Gastrocnemius medialis (tissue), 4 donors: ENCODE measurements around the gene SLX4. TPM values are rescaled to one million over a fixed set of nuclear protein-coding genes. Genes with fewer than 3 reads are reported as not detected.

ENCODE experiments used
- ATAC-seq, 2 donors: fragments of 150-250 bp; one replicate each; pipeline ENCODE4 v1.9.1; 2016
- DNase-seq, 2 donors: peaks; one replicate each; pipeline ENCODE4 v3.0.0-alpha.2; 2019
- H3K27ac ChIP-seq, 4 donors: fragments of 200-600 bp; sonication (generic); 1 replicate in 1 of 4; 2 replicates in 3 of 4; pipeline ENCODE4 v1.5.1; 2016 to 2018; ENCODE audit warnings: mild to moderate bottlenecking in 2 of 4, moderate library complexity in 1 of 4
- H3K27me3 ChIP-seq, 3 donors: fragments of 200-600 bp; sonication (generic) in 2 of 3; 1 replicate in 1 of 3; 2 replicates in 2 of 3; pipeline versions ENCODE4 v1.5.1 to v1.6.0; 2016 to 2019; ENCODE audit warnings: mild to moderate bottlenecking in 1 of 3, moderate library complexity in 1 of 3
- H3K36me3 ChIP-seq, 2 donors: fragments of 200-600 bp; sonication (generic) in 1 of 2; one replicate each; pipeline ENCODE4 v1.5.1; 2017 to 2018
- H3K4me1 ChIP-seq, 2 donors: fragments of 200-600 bp; sonication (generic) in 1 of 2; one replicate each; pipeline ENCODE4 v1.5.1; 2016 to 2017; ENCODE audit warnings: mild to moderate bottlenecking in 2 of 2
- H3K4me3 ChIP-seq, 4 donors: fragments of 200-600 bp; sonication (generic) in 3 of 4; 1 replicate in 1 of 4; 2 replicates in 3 of 4; pipeline ENCODE4 v1.5.1; 2016 to 2019; ENCODE audit warnings: mild to moderate bottlenecking in 2 of 4
- H3K9me3 ChIP-seq, 3 donors: fragments of 200-600 bp; sonication (generic) in 2 of 3; 1 replicate in 1 of 3; 2 replicates in 2 of 3; pipeline ENCODE4 v1.5.1; 2016 to 2019
- CTCF ChIP-seq, 5 experiments: fragments of 450-650 bp in 3 of 5; fragments of 200-600 bp in 2 of 5; sonication (generic) in 2 of 5; IDR thresholded peaks in 4 of 5; conservative IDR thresholded peaks in 1 of 5; 1 replicate in 4 of 5; 2 replicates in 1 of 5; pipeline ENCODE4 v1.5.1; 2016 to 2019; ENCODE audit warnings: antibody characterized with exemption in 5 of 5, mild to moderate bottlenecking in 3 of 5, moderate library complexity in 3 of 5
- POLR2A ChIP-seq, 2 donors: fragments of 450-650 bp; IDR thresholded peaks; one replicate each; pipeline ENCODE4 v1.6.1; 2017; ENCODE audit warnings: antibody characterized with exemption in 2 of 2, mild to moderate bottlenecking in 2 of 2, moderate library complexity in 2 of 2
- in situ Hi-C, 4 donors: fragments of 200-750 bp; cut with MboI; loops; one replicate each; pipeline versions ENCODE4 v1.15.0 to v1.8.0; 2017; ENCODE audit warnings: low sequenced_read_pairs in 4 of 4
- intact Hi-C: fragments of 100-400 bp; cut with DNase I; formaldehyde crosslinking; loops from one replicate; pipeline ENCODE4 v1.15.1; 2023; ENCODE audit warnings: low total_unique reads
- total RNA-seq, 4 donors: library from RNA; depleted of rRNA; stranded (reverse); fragments of >200 nt; gene quantifications; one replicate each; pipeline versions ENCODE4 v1.1.0 to v1.2.3, GENCODE V29; 2016

The SLX4 gene
- total RNA-seq, 4 donors from 2014 or later: 1.8 to 3.6 (median 2.8) TPM

DNA sequence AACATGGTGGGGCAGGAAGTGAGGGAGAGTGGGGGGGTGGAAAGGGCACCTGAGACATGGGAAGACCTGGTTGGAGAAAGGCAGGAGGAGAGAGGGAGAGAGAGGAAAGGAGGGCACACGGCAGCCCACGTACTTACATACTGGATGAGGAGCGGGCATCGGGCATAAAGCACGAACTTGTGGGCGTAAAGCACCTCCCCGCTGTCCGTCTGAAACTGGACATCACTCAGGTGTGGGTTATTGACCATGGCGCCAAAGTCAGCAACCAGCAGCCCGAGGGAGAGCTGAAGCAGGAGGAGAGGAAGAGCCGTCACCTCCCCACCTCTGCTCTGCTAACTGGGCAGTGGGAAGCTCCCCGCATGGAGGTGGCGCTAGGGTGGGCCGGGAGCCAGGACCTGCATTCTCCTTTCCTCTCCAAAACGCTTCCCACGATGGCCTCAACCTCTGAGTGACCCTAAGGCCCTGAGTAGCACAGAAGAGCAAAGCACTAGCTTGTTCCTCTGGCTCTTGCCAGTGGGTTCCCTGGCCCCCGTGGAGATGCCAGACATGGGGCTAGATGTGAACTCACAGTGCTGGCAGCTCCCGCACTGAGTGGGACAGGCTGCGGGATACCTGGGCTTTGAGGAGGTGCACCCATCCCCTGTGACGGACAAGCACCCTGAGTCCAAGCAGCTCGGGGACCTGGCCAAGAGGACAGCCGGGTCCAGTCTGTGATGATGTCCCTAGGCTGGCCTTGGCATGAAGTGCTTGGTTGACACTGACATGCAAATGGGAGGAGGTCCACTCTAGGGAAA lies 16.9 kb downstream of the SLX4 start:
- in situ Hi-C loops (no loop called here), intact Hi-C loops (no loop called here)
- H3K4me3 ChIP-seq: no peak overlapping the region
- no peak for ATAC-seq
- H3K36me3 ChIP-seq: peaks cover 0 to 29% of the 10 kb centered on the region in 2 donors
- TF ChIP-seq POLR2A (IDR thresholded peaks at IDR 0.05): no peak
- no peaks in the 10 kb centered on the region for H3K27me3 ChIP-seq
- H3K4me1 ChIP-seq: no peaks in the 10 kb centered on the region
- H3K27ac ChIP-seq: no peak overlapping the region
- no peak for DNase-seq
- H3K9me3 ChIP-seq: no peaks in the 10 kb centered on the region

DNA sequence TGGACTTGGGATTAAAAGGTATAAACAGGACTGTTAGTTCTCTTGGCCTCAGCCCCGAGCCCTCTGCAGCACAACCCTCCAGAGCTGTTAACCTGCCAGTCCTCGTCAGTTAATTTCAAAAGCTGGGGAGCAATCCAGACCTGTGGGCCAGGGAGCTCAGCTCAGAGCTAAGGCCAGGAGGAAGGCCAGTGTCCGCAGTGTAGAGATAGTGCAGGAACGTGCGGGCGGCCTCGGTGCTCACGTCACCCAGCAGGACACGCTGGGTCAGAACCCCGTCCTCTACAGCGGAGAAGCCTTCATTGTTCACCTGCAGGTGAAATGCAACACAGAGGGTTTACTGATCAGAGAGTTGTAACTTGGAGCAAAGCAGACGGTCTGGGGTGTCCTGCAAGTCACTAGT lies 18.8 kb downstream of the SLX4 start:
- Histone ChIP-seq H3K36me3 (peaks cover 0 to 31% of the 10 kb centered on the region in 2 donors), H3K27me3 (no peaks in the 10 kb centered on the region), H3K27ac (no peak overlapping the region), H3K4me1 (no peaks in the 10 kb centered on the region), H3K9me3 (no peaks in the 10 kb centered on the region), H3K4me3 (no peak overlapping the region)
- intact Hi-C loops: no loop called here
- in situ Hi-C loops: no loop called here
- TF ChIP-seq CTCF (IDR thresholded peaks at IDR 0.05 in 4 of 5, conservative IDR thresholded peaks at IDR 0.05 in 1 of 5) (no peak), POLR2A (IDR thresholded peaks at IDR 0.05) (no peak)
- ATAC-seq: no peak
- DNase-seq: no peak

DNA sequence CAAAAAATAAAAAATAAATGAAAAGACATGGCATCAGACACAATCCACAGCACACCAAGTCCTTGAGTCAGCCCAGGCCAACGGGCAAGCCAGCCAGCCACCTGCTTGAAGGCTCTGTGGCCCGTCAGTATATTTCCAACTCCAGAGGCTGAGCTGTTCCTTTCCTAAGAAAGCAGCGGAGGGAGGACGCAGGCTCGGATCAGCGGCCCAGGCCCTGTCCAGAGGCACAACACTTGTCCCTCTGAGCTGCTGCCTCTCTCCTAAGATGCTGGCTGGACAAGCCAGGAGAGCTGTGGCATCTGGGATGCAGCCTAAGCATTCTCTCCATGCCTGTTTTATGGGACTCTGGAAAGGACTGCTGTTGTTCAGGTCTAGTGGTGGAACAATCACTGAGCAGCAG lies 19.4 kb downstream of the SLX4 start:
- Histone ChIP-seq H3K36me3 (peaks cover 0 to 31% of the 10 kb centered on the region in 2 donors), H3K4me1 (no peaks in the 10 kb centered on the region), H3K4me3 (no peak overlapping the region), H3K27me3 (no peaks in the 10 kb centered on the region), H3K27ac (no peak overlapping the region), H3K9me3 (no peaks in the 10 kb centered on the region)
- intact Hi-C loops: no loop called here
- ATAC-seq: no peak
- TF ChIP-seq CTCF (IDR thresholded peaks at IDR 0.05 in 4 of 5, conservative IDR thresholded peaks at IDR 0.05 in 1 of 5) (no peak), POLR2A (IDR thresholded peaks at IDR 0.05) (no peak)
- no peak for DNase-seq
- in situ Hi-C loops: no loop called here

GRCh38 chr16:3591436-3591803 lies 20.0 kb downstream of the SLX4 start:
- in situ Hi-C loops (no loop called here), intact Hi-C loops (no loop called here)
- Histone ChIP-seq H3K27ac (no peak overlapping the region), H3K4me3 (no peak overlapping the region), H3K36me3 (peaks cover 0 to 31% of the 10 kb centered on the region in 2 donors), H3K4me1 (no peaks in the 10 kb centered on the region), H3K27me3 (no peaks in the 10 kb centered on the region), H3K9me3 (no peaks in the 10 kb centered on the region)
- ATAC-seq (no peak), DNase-seq (no peak)
- TF ChIP-seq CTCF (IDR thresholded peaks at IDR 0.05 in 4 of 5, conservative IDR thresholded peaks at IDR 0.05 in 1 of 5) (no peak), POLR2A (IDR thresholded peaks at IDR 0.05) (no peak)

DNA sequence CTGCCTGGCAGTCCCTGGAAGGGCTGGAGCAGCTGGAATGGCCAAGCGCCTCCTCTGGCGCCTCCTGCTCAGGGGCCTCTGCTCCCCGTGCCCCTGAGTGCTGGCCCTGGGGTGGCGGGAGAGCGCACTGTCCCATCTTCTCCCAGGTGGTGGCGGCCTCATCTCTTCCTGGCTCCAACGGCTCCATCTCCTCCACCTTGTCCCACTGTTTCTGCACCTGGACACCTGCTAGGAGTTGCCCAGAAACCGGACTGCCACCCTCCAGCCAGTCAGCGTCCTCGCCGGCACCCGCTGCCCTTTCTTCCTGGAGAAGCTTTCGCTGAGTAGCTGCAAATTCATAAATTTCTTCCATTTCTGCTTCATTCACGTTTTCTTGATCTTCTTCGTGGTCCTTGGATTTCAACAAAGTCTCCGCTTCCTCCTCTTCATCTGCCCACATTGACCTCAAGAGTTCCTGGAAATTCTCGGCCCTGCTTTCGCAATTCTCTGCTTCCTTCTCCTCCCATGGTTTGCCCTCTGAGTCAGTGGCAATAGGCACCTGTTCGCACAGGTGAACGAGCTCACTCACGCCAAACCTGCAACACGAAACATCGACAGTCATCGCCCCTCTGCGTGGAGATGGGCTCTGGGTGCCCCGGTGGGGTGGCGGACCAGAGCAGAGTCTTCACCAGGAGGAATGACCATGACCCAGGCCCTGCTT lies 20.5 kb downstream of the SLX4 start:
- Histone ChIP-seq H3K27ac (no peak overlapping the region), H3K4me3 (no peak overlapping the region), H3K4me1 (no peaks in the 10 kb centered on the region), H3K27me3 (no peaks in the 10 kb centered on the region), H3K36me3 (peaks cover 0 to 31% of the 10 kb centered on the region in 2 donors), H3K9me3 (no peaks in the 10 kb centered on the region)
- intact Hi-C loops (no loop called here), in situ Hi-C loops (no loop called here)
- TF ChIP-seq POLR2A (IDR thresholded peaks at IDR 0.05): no peak
- TF ChIP-seq CTCF (IDR thresholded peaks at IDR 0.05 in 4 of 5, conservative IDR thresholded peaks at IDR 0.05 in 1 of 5): no peak
- no peak for DNase-seq
- ATAC-seq: no peak
